GM10248 (cell line): ENCODE results near the gene SIGLEC6.

Experiments used
- CTCF ChIA-PET: fragments of 300-600 bp; sonication (Branson Sonifier 250); formaldehyde crosslinking; extraction: SDS; loops from one replicate; lab custom pipeline; 2021; ENCODE audit warnings: antibody characterized with exemption; lab: Yijun Ruan, JAX
- POLR2A ChIA-PET: fragments of 350-650 bp; sonication (Branson Sonifier 250); formaldehyde crosslinking; extraction: SDS; loops from one replicate; lab custom pipeline; 2020; ENCODE audit warnings: antibody characterized with exemption; lab: Yijun Ruan, JAX
- DNase-seq: peaks from one replicate; pipeline ENCODE4 v3.0.0; 2012; ENCODE audit errors: extremely low spot score
- CTCF ChIP-seq: IDR thresholded peaks from 2 replicates; pipeline ENCODE4 v1.5.1; 2012; ENCODE audit warnings: mild to moderate bottlenecking, low read depth; ENCODE audit errors: extremely low read depth, missing control alignments, control extremely low read depth

SIGLEC6 gene

GRCh38 chr19:51546650-51547396 is 15.4 kb upstream of the SIGLEC6 start:
- ChIA-PET CTCF (interaction anchor here (0.8 to 2.2 kb wide), 5 partner anchors 11 to 114 kb away, joined by 3 to 5 read pairs (median 4); no protein-coding TSS in a partner anchor), POLR2A (no interaction called here)
- TF ChIP-seq CTCF: no peak
- no peak for DNase-seq

GRCh38 chr19:51546107-51546649 is 14.7 kb upstream of the SIGLEC6 start:
- TF ChIP-seq CTCF: no peak
- DNase-seq: no peak
- ChIA-PET POLR2A (no interaction called here), CTCF (interaction anchor here (0.8 to 2.2 kb wide), 2 partner anchors 10 to 115 kb away, joined by 4 to 5 read pairs; no protein-coding TSS in a partner anchor)

- no peak for DNase-seq
- POLR2A ChIA-PET: no interaction called here
- CTCF ChIA-PET: interaction anchor here (1.0 kb wide), 1 partner anchor 122 kb away, joined by 3 read pairs; no protein-coding TSS in a partner anchor
- no peak for TF ChIP-seq CTCF
Observed at GRCh38 chr19:51544038-51544437, 12.6 kb upstream of the SIGLEC6 start.

GRCh38 chr19:51542699-51543098 is 11.2 kb upstream of the SIGLEC6 start:
- CTCF ChIA-PET: no interaction called here
- DNase-seq: no peak
- POLR2A ChIA-PET: no interaction called here
- no peak for TF ChIP-seq CTCF

- no peak for DNase-seq
- CTCF ChIA-PET: interaction anchor here (1.3 to 1.5 kb wide), 2 partner anchors 10 to 28 kb away, joined by 3 to 4 read pairs; no protein-coding TSS in a partner anchor
- POLR2A ChIA-PET: no interaction called here
- no peak for TF ChIP-seq CTCF
Observed at GRCh38 chr19:51541458-51542357, 10.2 kb upstream of the SIGLEC6 start.

- no peak for TF ChIP-seq CTCF
- ChIA-PET POLR2A (no interaction called here), CTCF (interaction anchor here (1.3 to 1.5 kb wide), 2 partner anchors 12 to 26 kb away, joined by 3 to 4 read pairs; no protein-coding TSS in a partner anchor)
- DNase-seq: no peak
Observed at GRCh38 chr19:51539821-51540366, 8.4 kb upstream of the SIGLEC6 start.
